Astrocyte (in vitro differentiated cells and primary cell): Measurements from ENCODE around the gene NPAS3. TPM values are rescaled to one million over a fixed set of nuclear protein-coding genes. Genes with fewer than 3 reads are reported as not detected.

Source experiments
- DNase-seq: peaks from one replicate; pipeline ENCODE4 v3.0.0-alpha.2; 2010; ENCODE audit warnings: low read depth
- FAIRE-seq: peaks from 2 replicates; lab custom pipeline; 2011; peaks lifted over from hg19 to GRCh38; lab: Jason Lieb, UNC
- H2AFZ ChIP-seq: 2 replicates; pipeline ENCODE4 v1.6.0; 2012; ENCODE audit warnings: low read depth, low read length, inconsistent platforms
- H3K27ac ChIP-seq: 2 replicates; pipeline ENCODE4 v1.5.1; 2011; ENCODE audit warnings: low read depth, low read length, inconsistent platforms
- H3K27me3 ChIP-seq: 2 replicates; pipeline ENCODE4 v1.6.0; 2011; ENCODE audit warnings: low read length, inconsistent platforms; ENCODE audit not compliant: insufficient read depth
- H3K36me3 ChIP-seq: 2 replicates; pipeline ENCODE4 v1.5.1; 2011; ENCODE audit warnings: low read length, inconsistent platforms; ENCODE audit not compliant: insufficient read depth
- H3K4me1 ChIP-seq: 2 replicates; pipeline ENCODE4 v1.5.1; 2011; ENCODE audit warnings: low read length, inconsistent platforms; ENCODE audit not compliant: insufficient read depth
- H3K4me2 ChIP-seq: 2 replicates; pipeline ENCODE4 v1.6.0; 2012; ENCODE audit warnings: low read length, inconsistent platforms
- H3K4me3 ChIP-seq: 2 replicates; pipeline ENCODE4 v1.5.1; 2011; ENCODE audit warnings: low read depth, mild to moderate bottlenecking, low read length, inconsistent platforms; ENCODE audit not compliant: insufficient read depth
- H3K79me2 ChIP-seq: 2 replicates; pipeline ENCODE4 v1.6.0; 2012; ENCODE audit warnings: mild to moderate bottlenecking, low read length, inconsistent platforms; ENCODE audit not compliant: insufficient read depth
- H3K9ac ChIP-seq: 2 replicates; pipeline ENCODE4 v1.6.0; 2012; ENCODE audit warnings: mild to moderate bottlenecking, low read length, inconsistent platforms
- H3K9me3 ChIP-seq: 2 replicates; pipeline ENCODE4 v1.5.1; 2012; ENCODE audit warnings: low read depth, mild to moderate bottlenecking, low read length, inconsistent platforms; ENCODE audit not compliant: insufficient read depth
- H4K20me1 ChIP-seq: 2 replicates; pipeline ENCODE4 v1.6.0; 2012; ENCODE audit warnings: low read length, inconsistent platforms; ENCODE audit not compliant: insufficient read depth
- H3K27ac Mint-ChIP-seq: one replicate; pipeline ENCODE4 v1.8.0; 2021; ENCODE audit warnings: mild to moderate bottlenecking, mixed read lengths; ENCODE audit not compliant: unreplicated experiment
- H3K27me3 Mint-ChIP-seq: one replicate; pipeline ENCODE4 v1.8.0; 2021; ENCODE audit warnings: low read depth, mixed read lengths; ENCODE audit not compliant: unreplicated experiment
- H3K36me3 Mint-ChIP-seq: one replicate; pipeline ENCODE4 v1.8.0; 2021; ENCODE audit warnings: low read depth, mixed read lengths; ENCODE audit not compliant: unreplicated experiment
- H3K4me1 Mint-ChIP-seq: one replicate; pipeline ENCODE4 v1.8.0; 2021; ENCODE audit warnings: low read depth, mixed read lengths; ENCODE audit not compliant: unreplicated experiment
- H3K4me3 Mint-ChIP-seq: one replicate; pipeline ENCODE4 v1.8.0; 2021; ENCODE audit warnings: mild to moderate bottlenecking, moderate library complexity, mixed read lengths; ENCODE audit not compliant: unreplicated experiment
- H3K9me3 Mint-ChIP-seq: one replicate; pipeline ENCODE4 v1.8.0; 2021; ENCODE audit warnings: mild to moderate bottlenecking, mixed read lengths; ENCODE audit not compliant: unreplicated experiment
- EZH2 ChIP-seq: IDR thresholded peaks from 2 replicates; pipeline ENCODE4 v1.6.1; 2012; ENCODE audit warnings: mild to moderate bottlenecking, low read length, inconsistent platforms; ENCODE audit not compliant: insufficient read depth
- total RNA-seq: library from RNA; stranded (reverse); gene quantifications from 2 replicates; pipeline ENCODE4 v1.2.1, GENCODE V29; 2021
- TF ChIP-seq, protein P1 (sequence below): IDR thresholded peaks from 2 replicates; pipeline ENCODE4 v1.5.1; 2011; ENCODE audit warnings: low read depth, mild to moderate bottlenecking, inconsistent platforms, low read length, moderate library complexity; ENCODE audit not compliant: insufficient read depth

The NPAS3 gene
- total RNA-seq, 1 donor from 2014 or later: 2.6 TPM

GRCh38 chr14:33364466-33364865, 425.8 kb downstream of the NPAS3 start:
- Histone ChIP-seq H3K27ac (no peak overlapping the region), H3K9me3 (no peaks in the 10 kb centered on the region), H3K36me3 (no peaks in the 10 kb centered on the region), H3K27me3 (no peaks in the 10 kb centered on the region), H2AFZ (no peak overlapping the region), H3K4me1 (peaks cover 5% of the 10 kb centered on the region), H3K79me2 (no peaks in the 10 kb centered on the region), H3K9ac (no peak overlapping the region), H4K20me1 (no peaks in the 10 kb centered on the region), H3K4me3 (no peak overlapping the region), H3K4me2 (no peak overlapping the region)
- H3K4me1 Mint-ChIP-seq: peaks cover 8% of the 10 kb centered on the region
- TF ChIP-seq, protein P1, sequence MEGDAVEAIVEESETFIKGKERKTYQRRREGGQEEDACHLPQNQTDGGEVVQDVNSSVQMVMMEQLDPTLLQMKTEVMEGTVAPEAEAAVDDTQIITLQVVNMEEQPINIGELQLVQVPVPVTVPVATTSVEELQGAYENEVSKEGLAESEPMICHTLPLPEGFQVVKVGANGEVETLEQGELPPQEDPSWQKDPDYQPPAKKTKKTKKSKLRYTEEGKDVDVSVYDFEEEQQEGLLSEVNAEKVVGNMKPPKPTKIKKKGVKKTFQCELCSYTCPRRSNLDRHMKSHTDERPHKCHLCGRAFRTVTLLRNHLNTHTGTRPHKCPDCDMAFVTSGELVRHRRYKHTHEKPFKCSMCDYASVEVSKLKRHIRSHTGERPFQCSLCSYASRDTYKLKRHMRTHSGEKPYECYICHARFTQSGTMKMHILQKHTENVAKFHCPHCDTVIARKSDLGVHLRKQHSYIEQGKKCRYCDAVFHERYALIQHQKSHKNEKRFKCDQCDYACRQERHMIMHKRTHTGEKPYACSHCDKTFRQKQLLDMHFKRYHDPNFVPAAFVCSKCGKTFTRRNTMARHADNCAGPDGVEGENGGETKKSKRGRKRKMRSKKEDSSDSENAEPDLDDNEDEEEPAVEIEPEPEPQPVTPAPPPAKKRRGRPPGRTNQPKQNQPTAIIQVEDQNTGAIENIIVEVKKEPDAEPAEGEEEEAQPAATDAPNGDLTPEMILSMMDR: no peak
- TF ChIP-seq EZH2: no peak
- peaks cover 2% of the 10 kb centered on the region for H3K9me3 Mint-ChIP-seq
- no peak for FAIRE-seq
- no peak overlapping the region for H3K27ac Mint-ChIP-seq
- H3K27me3 Mint-ChIP-seq: no peaks in the 10 kb centered on the region
- no peak for DNase-seq
- H3K36me3 Mint-ChIP-seq: no peaks in the 10 kb centered on the region
- H3K4me3 Mint-ChIP-seq: no peak overlapping the region

DNA sequence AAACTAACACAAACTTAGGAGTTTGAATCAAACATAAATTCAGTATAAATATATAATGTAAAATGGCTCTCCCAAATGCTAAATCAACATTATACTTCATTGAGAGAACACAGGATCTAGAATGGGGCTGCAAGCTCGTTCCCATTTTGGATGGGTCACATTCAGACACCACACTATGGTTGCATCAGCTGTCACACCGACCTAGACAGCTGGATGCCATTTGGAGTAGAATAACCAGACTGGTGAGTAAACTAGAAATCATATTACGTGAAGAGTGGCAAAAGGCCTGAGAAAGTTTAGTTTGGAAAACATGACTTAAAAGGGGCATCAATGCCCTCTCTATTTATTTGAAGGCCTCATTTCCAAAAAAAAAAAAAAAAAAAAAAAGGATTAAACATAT, 430.4 kb downstream of the NPAS3 start:
- Histone ChIP-seq H3K27me3 (no peaks in the 10 kb centered on the region), H3K4me2 (no peak overlapping the region), H3K27ac (no peak overlapping the region), H3K79me2 (no peaks in the 10 kb centered on the region), H4K20me1 (no peaks in the 10 kb centered on the region), H3K4me1 (no peaks in the 10 kb centered on the region), H3K9ac (no peak overlapping the region), H2AFZ (no peak overlapping the region), H3K9me3 (no peaks in the 10 kb centered on the region), H3K36me3 (no peaks in the 10 kb centered on the region), H3K4me3 (no peak overlapping the region)
- Mint-ChIP-seq H3K36me3 (no peaks in the 10 kb centered on the region), H3K27ac (no peak overlapping the region), H3K4me3 (no peak overlapping the region), H3K4me1 (peaks cover 1% of the 10 kb centered on the region), H3K27me3 (no peaks in the 10 kb centered on the region), H3K9me3 (no peaks in the 10 kb centered on the region)
- TF ChIP-seq, protein P1: no peak
- TF ChIP-seq EZH2: no peak
- no peak for FAIRE-seq
- DNase-seq: no peak

GRCh38 chr14:33369972-33370371, 431.3 kb downstream of the NPAS3 start:
- Mint-ChIP-seq H3K36me3 (no peaks in the 10 kb centered on the region), H3K4me3 (no peak overlapping the region)
- no peaks in the 10 kb centered on the region for H3K79me2 ChIP-seq

More at GRCh38 chr14:33369972-33370371, 431.3 kb downstream of the NPAS3 start:
- FAIRE-seq (no peak), DNase-seq (no peak)
- no peak overlapping the region for H3K27ac Mint-ChIP-seq
- no peaks in the 10 kb centered on the region for H3K4me1 Mint-ChIP-seq
- Histone ChIP-seq H3K36me3 (no peaks in the 10 kb centered on the region), H4K20me1 (no peaks in the 10 kb centered on the region), H3K27ac (no peak overlapping the region), H3K9me3 (no peaks in the 10 kb centered on the region), H3K4me2 (no peak overlapping the region), H3K27me3 (no peaks in the 10 kb centered on the region), H3K4me1 (no peaks in the 10 kb centered on the region), H3K9ac (no peak overlapping the region), H3K4me3 (no peak overlapping the region), H2AFZ (no peak overlapping the region)
- no peaks in the 10 kb centered on the region for H3K9me3 Mint-ChIP-seq
- H3K27me3 Mint-ChIP-seq: no peaks in the 10 kb centered on the region
- TF ChIP-seq EZH2: no peak
- TF ChIP-seq, protein P1: no peak
